ENCODE results near the gene HUS1B. TPM values are rescaled to one million over a fixed set of nuclear protein-coding genes. Genes with fewer than 3 reads are reported as not detected.

HUS1B gene
- total and polyA plus RNA-seq, 2 experiments from 2014 or later = 1.3 to 3.9 TPM

GRCh38 chr6:606829-607379 is 50.0 kb downstream of the HUS1B start:
- Histone ChIP-seq H3K27ac (ENCODE audit: low read depth) (no peak overlapping the region), H3K9me2 (ENCODE audit: insufficient read depth) (no peaks in the 10 kb centered on the region), H3K79me2 (replicated peaks; ENCODE audit: insufficient read depth) (peaks cover 8% of the 10 kb centered on the region; the same call in 1 of the 2 replicates), H3K4me1 (ENCODE audit: insufficient read depth) (no peaks in the 10 kb centered on the region), H3K4me2 (no peak overlapping the region), H3K4me3 (no peak overlapping the region), H4K20me1 (replicated peaks; ENCODE audit: insufficient read depth) (peaks cover 8% of the 10 kb centered on the region; the same call in 1 of the 2 replicates), H3K27me3 (ENCODE audit: insufficient read depth) (no peaks in the 10 kb centered on the region), H2AFZ (no peak overlapping the region), H3F3A (replicated peaks; ENCODE audit: low read depth) (no peaks in the 10 kb centered on the region), H3K36me3 (ENCODE audit: insufficient read depth) (peaks cover 12% of the 10 kb centered on the region; the same call in 1 of the 2 replicates)
- Mint-ChIP-seq H3K36me3 (ENCODE audit: low read depth) (peaks cover 20% of the 10 kb centered on the region), H3K9me3 (no peaks in the 10 kb centered on the region), H3K4me1 (no peaks in the 10 kb centered on the region), H3K4me3 (no peak overlapping the region), H3K27me3 (ENCODE audit: insufficient read depth, low read depth, poor library complexity) (no peaks in the 10 kb centered on the region), H3K27ac (no peak overlapping the region)
- ATAC-seq (no peak), DNase-seq (ENCODE audit: low spot score) (no peak)
- TF ChIP-seq ZNF462 (CRISPR knock-in tag; IDR thresholded peaks at IDR 0.05) = no peak
- no peak for TF ChIP-seq ZNF114 (CRISPR knock-in tag; IDR thresholded peaks at IDR 0.05)
- TF ChIP-seq POLR2AphosphoS5 (IDR thresholded peaks at IDR 0.05; ENCODE audit: low read depth) = no peak
- TF ChIP-seq REST (IDR thresholded peaks at IDR 0.05; ENCODE audit: unreplicated experiment) = no peak
- TF ChIP-seq CTCF (conservative IDR thresholded peaks at IDR 0.05; ENCODE audit: low read depth in 2 of 2) = no peak

Other genes starting within 250 kb of the HUS1B start
- gene EXOC2, start 36.0 kb upstream of the HUS1B start, total RNA-seq (2014; rRNA removed; shearing (Covaris generic)) = 90.1 and 93.6 TPM in 2 replicates
- 28.7 and 29.8 TPM in 2 replicates for gene EXOC2, start 36.0 kb upstream of the HUS1B start, polyA plus RNA-seq (2016; fragmentation: Nextera tagmentation; extraction: Ambion mirVana)